Stimulated activated CD4-positive, alpha-beta T cell treated with anti-CD3 and anti-CD28 coated beads, TNF-alpha, amount 100 ng/mL, for 1 hour (primary cell): ENCODE data around the gene GRM6.

Experiments
- DNase-seq, 3 donors: peaks; one replicate each; pipeline ENCODE4 v3.0.0-alpha.2; 2020; ENCODE audit warnings: low read depth in 3 of 3, low spot score in 1 of 3

The GRM6 gene

DNA sequence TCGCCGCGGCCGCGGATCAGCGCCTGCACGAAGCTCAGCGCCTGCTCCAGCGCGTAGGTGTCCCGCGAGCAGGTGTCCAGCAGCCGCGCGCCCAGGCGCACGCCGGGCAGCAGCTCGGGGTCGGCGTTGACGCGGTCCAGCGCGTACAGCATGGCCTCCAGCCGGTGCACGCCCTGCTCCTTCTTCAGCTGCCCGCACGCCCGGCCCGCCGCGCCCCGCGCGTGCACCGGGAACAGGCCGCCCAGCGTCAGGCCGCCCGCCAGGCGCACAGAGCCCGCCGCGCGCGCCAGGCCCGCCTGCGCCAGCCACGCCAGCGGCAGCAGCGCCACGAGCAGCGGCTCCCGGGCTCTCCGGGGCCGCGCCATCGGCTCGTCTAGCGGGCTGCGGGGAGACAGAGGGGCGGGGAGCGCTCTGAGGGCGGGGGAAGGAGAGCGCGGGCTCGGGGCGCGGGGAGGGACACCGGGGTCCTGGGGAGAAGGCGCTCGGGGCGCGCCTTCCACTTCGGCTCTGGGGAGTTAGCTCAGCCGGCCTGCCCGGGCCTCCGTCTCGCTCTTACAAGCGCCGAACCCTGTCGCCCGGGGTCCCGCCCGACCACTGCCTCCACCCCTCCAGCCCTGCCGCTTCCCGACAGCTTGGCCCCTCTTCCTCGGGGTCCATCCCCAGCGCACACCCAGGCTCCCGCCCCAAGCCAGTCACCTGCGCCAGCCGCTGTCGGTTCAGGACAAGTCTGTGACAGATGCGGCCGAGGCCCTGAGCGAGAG lies at the start of gene GRM6:
GRM6 (minus strand) TSS at position 741 of the 761 bp plus-strand sequence; CDS start at position 365, 376 bp downstream.
- DNase-seq: no peak

DNA sequence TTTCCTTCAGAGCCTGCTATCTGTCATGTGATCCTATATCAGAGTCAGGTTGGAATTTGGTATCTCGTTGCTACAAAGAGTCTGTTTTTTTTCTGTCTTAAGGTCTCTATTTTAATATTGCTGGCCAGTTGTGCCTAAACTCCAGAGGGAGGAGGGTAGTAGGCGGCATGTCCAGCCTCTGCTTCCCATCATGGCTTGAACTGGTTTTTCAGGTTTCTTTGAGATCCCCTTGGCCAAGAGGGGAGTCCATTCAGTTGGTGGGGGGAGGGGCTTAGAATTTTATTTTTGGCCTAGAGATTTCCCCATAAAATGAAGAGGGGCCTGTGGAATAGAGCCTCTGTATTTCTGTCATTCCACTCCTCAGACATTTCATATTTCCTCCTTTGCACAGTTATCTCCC lies 49.6 kb upstream of the GRM6 start:
- DNase-seq: no peak

- no peak for DNase-seq
These were observed 38.0 kb upstream of the GRM6 start for GRCh38 chr5:179033004-179033580.

DNA sequence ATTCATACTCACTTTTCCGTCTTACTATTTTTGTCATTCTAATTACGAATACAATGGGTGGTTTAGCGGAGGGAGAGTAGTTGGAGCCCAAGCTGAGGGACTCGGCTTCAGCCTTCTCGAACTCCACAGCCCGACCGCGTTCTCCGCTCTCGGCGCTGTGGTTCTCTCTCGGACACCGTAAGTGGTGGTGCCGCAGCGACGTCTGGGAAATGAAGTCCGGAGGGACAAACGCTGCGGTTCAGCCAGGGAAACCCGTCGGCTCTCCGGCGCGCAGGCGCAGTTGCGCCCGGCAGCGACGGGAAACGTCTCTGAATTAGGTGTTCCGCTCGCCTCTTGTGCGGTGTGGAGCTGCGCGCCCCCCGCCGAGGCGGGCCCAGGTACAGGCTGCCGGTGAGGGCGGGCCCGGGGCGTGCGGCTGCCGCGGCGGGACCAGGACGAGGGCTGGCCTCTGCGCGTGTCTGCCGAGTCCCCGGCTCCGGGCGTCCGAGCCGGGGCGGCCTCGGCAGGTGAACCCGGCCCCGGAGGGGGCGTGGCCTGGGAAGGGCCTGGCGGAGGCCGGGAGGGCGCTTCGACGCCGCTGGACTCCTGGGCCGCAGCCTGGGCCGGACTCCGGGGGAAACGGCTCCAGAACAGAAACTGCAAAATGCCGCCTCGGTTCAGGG lies 28.5 kb upstream of the GRM6 start, which contains the start of gene ZNF879:
ZNF879 (plus strand) TSS at position 277 of the 662 bp plus-strand sequence. CDS start 1,201 bp downstream, outside the sequence.
- peak; percentile 85 to 89 (median 86) for DNase-seq

DNA sequence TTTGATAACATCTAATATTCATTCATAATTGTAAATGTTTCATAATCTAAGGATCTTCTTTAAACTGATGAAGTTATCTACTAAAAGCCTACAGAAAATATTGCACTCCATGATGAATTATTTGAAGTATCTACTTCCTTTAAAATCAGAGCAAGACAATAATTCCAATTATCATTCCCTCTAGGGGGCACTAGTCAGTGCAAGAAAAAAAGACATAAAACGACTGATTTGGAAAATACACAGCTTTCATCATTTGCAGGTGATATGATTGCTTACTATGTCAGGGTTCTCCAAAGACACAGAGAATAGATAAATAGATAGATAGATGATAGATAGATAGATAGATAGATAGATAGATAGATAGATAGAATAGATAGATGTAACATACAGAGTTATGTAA lies 13.5 kb upstream of the GRM6 start:
- DNase-seq: no peak

GRCh38 chr5:179006564-179006963 lies 11.4 kb upstream of the GRM6 start:
- no peak for DNase-seq

DNA sequence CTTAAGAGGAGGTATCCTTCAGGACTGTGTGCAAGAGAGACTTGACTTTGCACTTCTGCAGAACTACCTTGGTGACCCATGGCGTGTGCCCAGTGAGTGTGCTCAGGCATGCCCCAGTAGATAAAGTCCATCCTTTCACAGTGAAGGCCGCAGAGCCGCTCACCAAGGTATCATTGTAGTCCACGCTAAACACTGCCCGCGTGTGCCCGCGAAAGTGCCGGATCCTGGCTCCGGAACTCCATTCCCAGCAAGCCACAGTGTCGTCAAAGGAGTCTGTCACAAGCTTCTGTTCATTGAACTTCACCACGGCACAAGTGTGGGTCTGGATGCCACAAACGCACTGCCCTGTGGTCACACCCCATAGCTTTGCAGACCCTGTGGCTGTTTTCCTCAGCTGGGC lies 3.3 kb upstream of the GRM6 start:
- no peak for DNase-seq

GRCh38 chr5:178997191-178997590 lies 2.1 kb upstream of the GRM6 start:
- DNase-seq: no peak

GRCh38 chr5:178996156-178996555 lies 1.0 kb upstream of the GRM6 start:
- no peak for DNase-seq

- no peak for DNase-seq
These were observed 196 bp upstream of the GRM6 start for GRCh38 chr5:178995341-178995690.

DNA sequence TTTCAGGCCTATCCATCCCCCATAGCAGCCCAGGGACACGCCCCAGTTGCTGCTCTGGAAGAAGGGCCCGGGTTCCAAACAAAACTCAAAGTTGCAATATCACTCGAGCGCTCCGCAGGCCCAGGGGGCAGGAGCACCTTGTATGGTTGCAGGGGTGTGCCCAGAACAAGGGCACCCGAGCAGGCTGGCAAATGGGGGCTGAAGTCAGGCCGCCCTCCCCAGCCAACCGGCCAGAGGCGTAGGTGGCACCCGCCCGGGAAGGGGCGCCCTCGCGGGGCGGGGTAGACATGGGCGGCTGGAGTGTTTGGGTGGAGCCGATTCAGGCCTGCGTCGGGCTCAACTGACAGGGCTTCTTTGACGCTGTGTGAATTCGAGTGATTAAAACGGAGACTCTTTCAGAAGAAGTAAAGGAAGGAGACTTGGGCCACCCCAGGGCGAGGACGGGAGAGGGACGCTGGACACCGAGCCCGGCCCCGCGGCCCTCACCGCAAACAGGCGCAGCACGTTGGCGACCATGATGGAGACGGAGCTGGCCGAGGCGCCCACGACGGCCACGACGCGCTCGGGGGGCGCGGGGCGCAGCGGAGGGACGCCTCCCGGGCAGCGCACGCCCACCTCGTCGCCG lies 1.1 kb downstream of the GRM6 start:
- no peak for DNase-seq

GRCh38 chr5:178993236-178993765 lies 1.8 kb downstream of the GRM6 start:
- DNase-seq: no peak

DNA sequence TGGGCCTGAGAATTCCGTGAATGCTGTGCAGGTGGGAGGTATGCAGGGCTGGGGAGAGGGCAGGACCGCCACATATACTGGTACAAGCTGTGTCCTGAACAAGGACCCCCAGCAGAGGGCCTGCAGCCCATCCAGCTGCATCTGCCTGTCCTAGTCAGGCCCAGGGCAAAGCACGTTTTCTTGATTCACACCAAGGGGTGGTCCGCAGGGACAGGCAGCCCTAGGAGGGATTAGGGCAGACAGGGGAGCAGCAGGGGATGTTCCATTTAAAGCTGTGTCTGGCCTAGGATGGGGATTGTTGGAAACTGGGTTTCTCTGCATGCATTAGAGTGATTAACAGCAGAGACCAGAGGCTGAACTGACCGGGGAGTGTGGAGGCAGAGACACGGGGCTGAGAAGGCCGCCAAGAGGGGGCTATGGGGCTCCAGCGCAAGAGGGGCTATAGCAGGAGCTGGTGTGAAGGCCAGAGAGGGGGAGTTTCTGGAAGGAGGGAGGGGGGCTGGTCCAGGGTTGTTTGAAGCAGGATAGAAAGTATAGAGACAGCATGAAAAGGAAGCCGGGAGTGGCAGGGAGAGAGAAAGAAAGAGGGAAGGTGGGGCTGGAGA lies 2.7 kb downstream of the GRM6 start:
- no peak for DNase-seq

GRCh38 chr5:178991190-178992145 lies 3.7 kb downstream of the GRM6 start:
- no peak for DNase-seq

- DNase-seq: no peak
These were observed 4.6 kb downstream of the GRM6 start for GRCh38 chr5:178990491-178990890.

DNA sequence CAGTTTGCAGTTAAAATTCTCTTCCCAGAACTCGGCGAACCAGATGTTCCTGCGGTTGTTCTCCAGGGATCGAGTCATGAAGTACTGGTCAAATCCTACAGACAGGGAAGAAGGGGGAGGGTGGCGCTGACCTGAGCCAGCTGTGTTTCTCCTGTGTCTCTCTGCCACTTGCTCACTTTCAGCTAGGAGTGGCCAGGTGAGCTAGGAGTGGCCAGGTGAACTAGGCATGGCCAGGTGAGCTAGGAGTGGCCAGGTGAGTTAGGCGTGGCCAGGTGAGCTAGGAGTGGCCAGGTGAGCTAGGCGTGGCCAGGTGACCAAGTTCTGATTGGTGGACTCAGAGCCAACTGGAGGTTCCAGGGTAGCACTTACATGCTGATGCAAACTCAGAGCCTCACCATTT lies 5.8 kb downstream of the GRM6 start:
- no peak for DNase-seq

DNA sequence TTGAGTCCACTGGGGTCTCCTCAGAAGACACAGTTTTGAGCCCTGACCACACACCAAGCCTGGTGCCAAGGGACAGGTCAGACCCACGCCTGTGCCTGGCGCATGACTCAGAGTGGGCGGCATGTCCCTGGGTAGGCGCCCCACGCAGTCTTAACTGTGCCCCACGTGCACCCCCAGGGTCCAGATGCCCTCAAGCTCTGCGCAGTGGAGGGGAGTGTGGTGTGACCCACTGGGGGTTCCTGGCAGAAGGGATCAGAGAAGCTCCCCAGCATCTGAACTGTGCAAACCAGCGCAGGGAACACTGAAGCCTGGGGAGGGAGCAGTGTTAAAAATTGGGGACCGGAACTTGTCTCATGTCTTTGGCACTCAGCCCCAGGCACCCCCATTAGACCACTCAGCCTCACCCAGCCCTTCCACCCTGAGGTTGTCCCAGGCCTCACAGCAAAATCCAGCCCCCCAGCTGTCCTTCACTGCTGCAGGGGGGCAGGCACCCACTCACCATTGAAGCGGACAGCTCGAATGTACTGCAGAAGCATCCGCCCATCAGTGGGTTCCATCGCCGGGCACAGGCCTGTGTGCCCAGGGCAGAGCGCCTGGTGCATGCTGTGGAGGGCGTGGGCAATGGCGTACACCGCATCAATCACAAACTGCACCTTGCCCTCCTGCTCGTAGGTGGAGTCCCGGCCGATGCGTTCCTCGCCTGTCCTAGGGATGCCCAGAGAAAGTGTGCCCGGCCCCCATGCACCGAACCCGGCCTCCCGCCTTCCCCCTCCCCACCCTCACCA lies 6.5 kb downstream of the GRM6 start:
- no peak for DNase-seq

DNA sequence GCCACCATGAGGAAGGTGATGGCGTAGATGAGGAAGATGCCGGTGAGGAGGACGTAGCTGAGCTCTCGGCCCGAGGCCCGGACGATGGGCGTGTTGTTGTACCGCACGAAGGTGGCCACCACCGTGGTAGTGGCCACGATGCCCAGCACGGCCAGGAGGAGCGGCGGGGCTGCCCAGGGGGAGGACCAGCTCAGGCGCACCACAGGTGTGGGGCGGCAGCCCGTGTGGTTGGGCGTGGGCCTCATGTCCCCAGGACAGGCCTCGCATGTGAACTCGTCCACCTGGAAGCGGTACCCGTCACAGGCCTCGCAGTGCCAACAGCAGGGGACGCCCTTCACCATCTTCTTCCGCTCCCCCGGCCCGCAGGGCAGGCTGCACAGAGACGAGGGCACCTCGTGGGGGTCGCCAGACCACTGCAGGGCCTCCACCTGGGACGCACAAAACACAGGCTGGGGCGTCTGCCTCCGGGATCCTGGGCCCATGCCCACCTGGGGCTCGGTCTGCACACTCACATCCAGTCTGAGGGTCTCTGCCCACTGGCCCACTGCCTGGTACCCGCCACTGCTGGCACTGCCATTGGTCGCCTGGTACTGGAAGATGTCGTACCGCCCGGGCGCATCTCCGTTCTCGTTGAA lies 8.7 kb downstream of the GRM6 start:
- no peak for DNase-seq
